ENCODE data around the gene TMED9.
"Not testable (repeated sequence)": the region's sequence is repeated elsewhere in the genome, so short reads cannot be mapped to it uniquely, and the experiment has no call there.

Gene TMED9

DNA sequence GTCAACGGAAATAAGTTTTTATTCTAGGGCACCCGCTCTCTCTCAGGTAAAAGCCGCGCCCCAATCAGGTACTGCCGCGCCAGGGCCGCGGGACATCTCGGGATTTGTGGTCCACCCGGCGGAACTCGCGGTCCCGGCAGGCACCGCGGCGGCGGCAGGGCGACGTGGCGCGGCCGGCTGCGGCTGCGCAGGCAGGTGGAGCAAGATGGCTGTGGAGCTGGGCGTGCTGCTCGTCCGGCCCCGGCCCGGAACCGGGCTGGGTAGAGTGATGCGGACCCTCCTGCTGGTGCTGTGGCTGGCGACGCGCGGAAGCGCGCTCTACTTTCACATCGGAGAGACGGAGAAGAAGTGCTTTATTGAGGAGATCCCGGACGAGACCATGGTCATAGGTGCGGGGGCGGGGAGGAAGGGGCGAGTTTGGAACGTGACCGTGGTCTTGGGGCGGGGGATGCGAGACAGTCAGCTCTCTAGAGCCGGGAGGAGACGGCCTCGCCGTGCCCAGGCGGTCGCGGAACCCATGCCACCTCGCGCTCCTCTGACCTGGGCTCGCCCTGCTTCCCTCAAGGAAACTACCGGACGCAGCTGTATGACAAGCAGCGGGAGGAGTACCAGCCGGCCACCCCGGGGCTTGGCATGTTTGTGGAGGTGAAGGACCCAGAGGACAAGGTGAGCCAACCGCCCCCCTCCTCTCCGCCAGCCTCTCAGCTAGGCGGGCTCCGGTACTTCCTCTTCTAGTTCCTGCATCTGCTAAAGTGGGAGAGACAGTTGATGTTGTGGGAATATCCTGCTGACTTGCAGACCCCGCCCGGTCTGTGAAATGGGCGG, at the start of gene TMED9:
TMED9 (plus strand) TSS at position 194 of the 825 bp plus-strand sequence; CDS start at position 206, 12 bp downstream.
- DNase-seq: peak; percentile 91

DNA sequence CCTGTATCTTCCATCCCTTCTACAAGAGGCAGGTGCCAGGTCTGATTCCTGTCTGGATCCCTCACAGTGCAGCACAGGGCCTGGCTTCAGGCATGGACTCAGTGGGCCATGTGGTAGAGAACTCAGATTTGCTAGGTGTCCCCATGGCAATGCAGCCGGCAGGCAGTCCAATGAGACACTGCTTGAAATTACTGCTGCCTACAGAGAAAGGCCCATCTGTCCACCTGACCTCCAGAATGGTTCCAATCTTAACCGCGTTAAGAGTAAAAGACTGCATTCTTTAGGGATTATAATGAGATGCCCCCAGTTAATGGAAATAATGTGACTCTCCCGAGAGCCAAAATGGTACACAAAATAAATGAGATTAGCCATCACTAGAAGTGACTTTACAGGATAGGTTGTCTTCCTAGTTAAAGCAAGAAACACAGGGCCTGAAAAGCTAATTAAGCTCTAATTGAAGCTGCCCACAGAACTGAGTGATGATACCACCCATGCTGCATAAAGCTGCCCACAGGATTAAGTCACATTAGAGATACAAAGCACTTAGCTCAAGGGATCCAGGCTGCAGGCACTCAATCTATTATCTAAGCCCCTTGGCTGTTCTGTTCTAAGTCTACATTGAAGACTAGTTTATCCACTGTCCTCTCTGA, 49.1 kb upstream of the TMED9 start:
- no peak for DNase-seq

DNA sequence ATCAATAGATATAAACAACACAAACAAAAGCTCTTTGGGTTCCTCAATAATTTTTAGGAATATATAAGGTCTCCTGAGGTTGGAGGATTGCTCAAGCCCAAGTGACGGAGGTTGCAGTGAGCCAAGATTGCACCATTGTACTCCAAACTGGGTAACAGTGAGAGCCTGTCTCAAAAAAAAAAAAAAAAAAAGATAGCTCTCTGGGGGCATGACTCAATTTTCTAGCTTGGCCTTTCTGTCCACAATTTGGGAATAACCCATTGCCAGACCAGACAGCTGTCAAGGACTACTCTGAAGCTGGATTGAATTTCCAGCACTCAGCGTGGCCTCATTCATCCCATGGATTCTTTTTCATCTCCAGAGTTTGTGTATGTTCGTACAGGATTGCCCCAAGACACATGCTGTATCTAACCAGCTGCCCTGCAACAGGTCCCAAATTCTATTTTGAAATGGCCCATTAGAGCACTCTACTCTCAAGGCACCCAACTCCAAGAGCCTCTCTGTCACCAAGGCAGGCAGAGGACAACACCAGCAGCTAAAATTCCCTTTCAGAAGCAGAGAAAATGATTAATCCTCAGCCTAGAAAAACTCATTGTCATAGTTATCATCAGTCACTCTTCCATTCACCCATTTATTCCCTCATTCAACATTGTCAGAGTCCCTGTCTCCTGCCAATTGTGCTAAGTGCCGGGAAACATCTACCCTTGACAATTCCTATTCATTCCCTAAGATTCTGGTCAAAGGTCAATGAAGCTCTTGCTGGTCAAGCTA, 46.3 kb upstream of the TMED9 start:
- no peak for DNase-seq

DNA sequence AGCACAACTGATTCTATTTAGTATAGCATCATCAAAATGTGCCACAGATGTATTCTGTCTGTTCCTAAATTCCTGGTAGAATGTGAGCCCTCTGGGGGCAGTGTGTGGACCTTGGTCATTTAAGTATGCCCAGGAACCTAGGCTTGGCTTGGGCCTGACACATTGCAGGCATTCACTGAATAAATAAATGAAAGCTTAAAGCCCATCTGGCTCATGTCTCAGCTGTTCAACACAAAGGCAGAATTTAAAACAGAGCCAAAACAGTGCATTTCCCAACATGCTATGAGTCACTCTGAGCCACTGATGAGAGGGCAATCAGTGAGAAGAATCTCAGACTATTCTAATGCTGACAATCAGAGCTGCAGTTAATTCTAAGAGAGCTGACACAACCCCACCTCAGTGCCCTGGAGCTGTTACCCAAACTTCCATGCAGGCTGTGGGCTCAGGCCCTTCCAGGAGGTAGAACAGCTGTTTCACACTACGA, 45.7 kb upstream of the TMED9 start:
- DNase-seq: no peak

DNA sequence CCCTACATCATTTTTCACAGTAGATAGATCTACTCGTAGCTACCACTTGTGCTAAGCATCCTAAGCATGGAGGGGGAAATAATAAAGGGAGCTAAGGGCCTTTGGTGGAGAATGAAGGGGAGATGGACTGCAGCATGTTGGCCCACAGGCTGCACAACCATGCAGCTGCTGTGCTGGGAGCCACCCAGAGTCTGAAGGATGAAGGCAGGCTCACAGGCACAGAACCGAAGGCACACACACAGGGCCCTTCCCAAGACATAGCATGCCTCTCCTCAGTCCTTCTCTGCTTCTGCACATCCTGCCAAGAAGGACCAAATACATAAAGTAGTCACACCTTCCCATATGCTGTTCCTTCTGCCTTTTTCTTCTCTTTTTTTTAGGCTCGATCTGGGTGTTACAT, 44.3 kb upstream of the TMED9 start:
- DNase-seq: no peak

DNA sequence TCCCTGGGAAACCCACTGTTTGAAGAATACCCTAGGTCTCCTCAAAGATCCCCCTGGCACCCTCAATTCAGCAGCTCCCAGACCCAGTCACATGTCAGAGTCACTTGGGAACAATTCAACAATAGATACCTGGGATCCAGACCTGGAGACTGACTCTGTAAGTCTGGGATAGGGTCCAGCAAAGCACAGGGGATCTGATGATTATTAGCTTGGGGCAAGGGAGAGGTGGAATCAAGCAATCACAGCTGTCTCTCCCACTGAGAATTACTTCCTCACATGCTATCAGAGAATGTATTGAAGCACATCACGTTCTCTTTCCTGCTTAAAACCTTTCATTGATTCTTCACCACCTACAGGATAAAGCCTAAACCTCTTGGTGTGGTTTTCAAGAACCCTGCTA, 43.5 kb upstream of the TMED9 start:
- DNase-seq: no peak

DNA sequence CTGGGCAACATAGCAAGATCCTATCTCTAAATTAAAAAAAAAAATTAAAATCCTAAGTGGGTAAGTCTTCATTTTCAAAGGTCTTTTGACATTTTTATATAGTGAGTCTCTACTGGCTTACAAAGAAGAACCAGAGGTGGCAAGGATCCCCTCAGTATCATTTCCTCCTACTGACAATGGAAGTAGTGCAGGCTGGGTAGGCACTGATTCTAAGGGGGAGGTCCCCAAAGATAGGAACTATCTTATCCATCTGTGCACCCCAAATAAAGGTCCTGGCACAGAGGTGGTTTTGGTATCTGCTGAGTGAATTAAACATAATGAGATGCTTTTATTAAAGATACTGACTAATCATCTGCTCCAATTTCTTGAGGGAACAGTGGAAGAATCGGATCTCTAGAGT, 41.9 kb upstream of the TMED9 start:
- DNase-seq: no peak

DNA sequence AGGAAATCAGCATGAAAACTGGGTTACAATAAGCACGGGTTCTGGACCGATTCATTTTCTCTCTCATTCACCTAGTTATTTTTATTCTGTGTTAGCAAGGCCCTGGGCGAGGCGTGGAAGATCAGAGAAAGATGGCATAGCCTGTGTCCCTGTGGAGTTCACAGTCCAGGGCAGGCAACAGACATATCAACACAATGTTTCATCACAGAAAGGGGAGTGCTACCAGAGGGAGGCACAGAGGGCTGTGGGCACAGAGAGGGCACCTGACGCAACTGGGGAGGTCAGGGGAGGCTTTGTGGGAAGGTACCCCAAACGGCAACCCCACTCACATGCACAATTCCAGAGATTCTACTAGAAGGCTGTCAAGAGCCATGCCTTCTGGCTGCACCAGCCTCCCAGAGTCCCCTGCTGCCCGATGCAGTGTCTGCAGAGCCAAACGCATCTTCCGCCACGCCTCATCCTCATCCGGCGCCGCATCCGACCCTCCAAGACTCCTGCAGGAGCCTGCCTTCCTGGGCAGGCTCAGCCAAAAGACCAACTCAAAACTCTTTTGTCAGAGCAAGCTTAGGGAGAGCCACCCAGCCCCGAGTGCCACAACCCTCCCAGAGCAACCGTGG, 39.1 kb upstream of the TMED9 start:
- no peak for DNase-seq

DNA sequence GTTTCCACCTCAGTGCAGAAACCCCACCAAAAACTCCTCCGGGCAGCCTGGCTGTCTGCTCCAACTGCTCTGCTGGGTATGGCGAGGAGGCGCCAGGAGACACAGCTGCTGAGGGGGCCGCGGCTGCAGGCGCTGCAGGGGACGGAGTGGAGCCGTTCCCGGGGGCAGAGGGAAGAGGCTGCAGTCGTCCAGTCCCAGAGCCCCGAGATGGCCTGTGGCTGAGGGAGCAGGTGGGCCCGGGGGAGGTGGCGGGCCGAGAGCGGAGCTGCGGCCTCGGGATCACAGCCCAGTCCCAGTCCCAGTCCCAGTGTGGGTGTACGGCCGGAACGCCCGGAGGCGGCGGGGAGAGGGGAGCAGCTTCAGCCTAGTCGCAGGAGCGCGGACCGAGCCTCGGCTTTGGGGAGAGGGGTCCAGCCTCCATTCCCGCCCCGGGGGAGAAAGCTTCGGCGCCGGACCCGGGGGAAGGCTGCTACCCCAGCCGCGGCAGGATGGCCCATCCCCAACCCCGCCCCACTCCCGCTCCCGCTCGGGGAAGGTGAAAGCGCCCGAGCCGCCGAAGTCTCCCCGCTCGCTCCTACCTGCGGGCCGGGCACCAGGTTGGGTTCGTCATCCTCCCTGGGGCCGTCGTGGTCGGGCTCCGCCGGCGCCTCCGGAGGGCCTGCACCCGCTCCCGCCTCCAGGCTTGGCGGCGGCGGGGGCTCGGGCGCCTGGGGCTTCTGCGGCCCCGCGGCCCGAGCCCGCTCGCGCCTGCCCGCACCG, 38.2 kb upstream of the TMED9 start:
- peak; percentile 57 for DNase-seq

DNA sequence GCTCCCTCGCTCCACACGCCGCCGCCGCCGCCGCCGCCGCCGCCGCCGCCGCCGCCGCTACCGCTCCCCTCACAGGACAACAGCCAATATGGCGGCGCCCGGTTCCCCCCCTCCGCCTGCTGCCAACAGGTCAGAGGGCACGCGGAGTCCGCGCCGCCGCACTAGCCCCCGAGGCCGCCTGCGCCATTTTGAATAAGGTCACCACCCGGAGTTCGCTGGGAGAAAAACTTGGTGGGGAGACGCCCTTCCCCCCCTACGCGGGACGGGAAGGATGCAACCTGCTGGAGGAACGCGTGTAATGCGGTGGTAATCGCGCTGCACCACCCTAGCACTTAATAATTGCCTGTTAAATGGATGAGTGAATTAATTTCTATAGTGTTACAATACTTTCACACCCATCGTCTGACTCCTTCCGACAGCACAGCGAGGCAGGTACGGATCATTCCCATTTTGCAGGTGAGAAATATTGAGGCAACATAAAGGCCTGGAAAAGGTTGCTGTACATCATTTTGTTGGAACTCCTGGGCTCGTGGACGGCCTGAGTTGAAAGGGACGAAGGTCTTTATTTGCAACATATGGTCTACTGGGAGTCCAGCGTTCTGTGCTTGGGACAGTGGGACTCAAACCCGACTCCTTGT, 37.4 kb upstream of the TMED9 start, which contains the start of gene FAM193B:
FAM193B (minus strand) TSS at position 90 of the 638 bp plus-strand sequence. CDS start 105 bp downstream, outside the sequence.
- peak; percentile 97 for DNase-seq

DNA sequence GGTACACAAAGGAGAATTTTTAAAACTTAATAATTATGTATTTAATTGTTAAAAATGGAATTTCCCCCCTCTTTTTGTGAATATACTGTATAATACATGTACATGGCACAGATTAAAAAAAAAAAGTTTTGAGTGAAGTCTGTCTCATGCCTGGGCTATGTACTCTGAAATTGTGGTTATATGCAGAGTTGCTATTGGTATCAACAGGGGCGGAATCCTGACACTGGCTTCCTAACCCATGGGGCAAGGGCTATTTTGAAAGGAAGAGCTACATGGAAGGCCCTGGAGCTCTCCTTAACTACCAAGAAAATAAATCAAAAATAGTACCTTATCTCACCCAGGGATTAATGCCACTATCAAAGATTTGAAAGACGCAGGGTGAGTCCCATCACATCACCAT, 36.8 kb upstream of the TMED9 start:
- no peak for DNase-seq

DNA sequence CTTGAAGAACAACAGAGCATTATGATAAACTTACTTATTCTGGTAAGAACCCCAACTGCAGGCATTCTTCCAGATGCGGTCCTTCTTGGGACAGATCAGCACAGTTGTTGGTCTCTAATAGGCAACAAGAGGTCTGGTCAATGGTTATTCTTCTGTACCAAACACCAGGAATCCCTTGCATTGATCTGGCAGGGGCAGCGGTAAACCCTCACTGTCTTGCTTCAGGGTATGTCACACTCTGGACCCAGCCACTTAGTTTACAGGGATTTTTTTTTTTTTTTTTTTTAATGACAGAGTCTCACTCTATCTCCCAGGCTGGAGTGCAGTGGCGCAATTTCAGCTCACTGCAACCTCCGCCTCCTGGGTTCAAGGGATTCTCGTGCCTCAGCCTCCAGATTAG, 36.3 kb upstream of the TMED9 start:
- no peak for DNase-seq

DNA sequence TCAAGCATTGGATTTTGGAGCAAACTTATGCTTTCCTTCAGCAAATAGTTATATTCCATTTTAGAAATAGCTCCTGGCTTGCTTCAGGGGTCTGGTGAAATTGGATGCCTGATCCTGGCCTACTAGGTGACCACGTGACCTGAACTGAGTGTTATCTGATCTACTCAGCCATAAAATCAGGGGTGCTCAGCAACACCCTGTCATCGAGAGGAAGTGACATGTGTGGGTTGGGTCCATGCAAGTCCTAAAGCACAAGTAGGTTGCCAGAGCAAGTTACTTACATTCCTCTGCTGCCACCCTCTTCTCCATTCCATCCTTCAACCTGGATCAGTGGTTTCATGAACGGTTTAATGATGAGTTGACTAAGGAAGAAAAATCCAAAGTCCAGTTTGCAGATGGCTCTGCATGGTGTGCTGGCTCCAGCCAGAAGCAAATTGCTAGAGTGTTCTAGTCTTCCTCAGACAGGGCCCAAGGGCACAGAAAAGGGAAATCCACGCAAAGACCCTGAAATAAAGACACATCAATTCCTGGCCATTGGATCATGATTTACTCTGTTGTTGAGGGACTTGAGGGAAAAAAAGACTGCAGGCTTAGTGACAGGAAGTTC, 34.9 kb upstream of the TMED9 start:
- peak; percentile 23 for DNase-seq

DNA sequence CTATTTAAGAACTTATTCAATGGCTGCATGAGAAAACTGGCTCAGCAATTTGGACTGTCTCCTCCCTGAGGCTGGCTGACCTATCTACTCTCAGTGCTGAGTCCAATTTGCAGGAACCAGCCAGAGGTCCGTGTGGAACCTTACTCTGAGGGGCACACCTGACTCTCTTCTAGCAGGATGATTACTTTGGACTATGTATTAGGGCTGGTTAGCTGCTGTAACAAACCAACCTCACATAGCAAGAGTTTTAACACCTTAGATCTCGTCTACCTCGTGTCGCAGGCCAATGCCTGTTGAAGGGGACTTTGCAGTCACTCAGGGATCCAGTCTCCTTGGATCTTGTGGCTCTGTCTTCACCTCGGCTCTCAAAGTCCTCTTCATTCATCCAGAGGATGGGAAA, 34.2 kb upstream of the TMED9 start:
- no peak for DNase-seq

DNA sequence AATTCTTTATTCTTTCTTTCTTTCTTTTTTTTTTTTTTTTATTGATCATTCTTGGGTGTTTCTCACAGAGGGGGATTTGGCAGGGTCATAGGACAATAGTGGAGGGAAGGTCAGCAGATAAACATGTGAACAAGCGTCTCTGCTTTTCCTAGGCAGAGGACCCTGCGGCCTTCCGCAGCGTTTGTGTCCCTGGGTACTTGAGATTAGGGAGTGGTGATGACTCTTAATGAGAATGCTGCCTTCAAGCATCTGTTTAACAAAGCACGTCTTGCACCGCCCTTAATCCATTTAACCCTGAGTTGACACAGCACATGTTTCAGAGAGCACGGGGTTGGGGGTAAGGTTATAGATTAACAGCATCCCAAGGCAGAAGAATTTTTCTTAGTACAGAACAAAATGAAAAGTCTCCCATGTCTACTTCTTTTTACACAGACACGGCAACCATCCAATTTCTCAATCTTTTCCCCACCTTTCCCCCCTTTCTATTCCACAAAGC, 32.5 kb upstream of the TMED9 start:
- not testable (repeated sequence) for DNase-seq

DNA sequence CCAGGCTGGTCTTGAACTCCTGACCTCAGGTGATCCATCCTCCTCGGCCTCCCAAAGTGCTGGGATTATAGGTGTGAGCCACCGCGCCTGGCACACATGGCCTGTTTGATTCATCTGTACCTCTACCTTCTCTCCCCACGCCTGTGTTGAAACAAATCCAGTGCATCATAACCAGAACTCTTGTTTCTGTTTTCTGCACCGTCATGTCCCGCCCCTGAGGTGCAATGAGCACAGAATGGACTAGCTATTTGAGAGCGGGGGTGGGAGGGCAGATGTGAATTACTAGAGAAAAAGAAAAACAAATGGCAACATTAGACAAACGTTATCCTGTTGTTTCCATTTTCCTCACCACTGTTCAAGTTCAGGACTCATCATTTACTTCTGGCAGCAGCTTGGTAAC, 27.0 kb upstream of the TMED9 start:
- DNase-seq: no peak

DNA sequence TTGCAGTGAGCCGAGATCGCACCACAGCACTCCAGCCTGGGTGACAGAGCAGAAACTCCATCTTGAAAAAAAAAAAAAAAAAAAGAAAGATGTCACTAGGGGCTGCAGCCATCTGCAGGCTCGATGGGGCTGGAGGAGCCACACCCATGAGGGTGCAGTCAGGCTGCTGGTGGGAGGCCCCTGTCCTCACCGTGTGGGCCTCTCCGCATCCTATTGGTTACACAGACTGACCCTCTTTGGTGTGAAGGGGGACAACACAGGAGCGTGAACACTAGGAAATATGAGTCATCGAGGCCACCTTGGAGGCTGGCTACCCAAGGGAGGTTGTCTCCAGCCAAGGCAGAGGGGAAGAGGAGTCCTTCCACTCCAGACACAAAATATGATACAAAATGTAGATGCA, 23.7 kb upstream of the TMED9 start:
- DNase-seq: no peak

DNA sequence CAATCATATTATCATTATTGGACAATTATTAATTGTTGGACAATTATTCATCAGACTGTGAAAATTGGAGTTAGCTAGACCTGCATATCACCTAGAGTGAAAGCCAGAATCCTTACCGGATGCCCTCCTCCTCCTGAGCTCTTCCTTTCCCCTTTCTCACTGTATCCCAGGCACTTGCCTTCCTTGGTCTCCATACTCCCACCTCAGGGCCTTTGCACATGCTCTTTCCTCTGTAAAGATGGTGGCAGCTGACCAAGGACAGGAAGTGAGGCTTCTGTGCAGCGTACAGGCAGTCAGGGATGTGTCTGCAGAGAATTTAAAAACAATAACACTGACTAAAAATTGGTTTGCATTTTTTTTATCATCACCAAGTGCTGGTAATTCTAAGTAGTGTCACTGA, 22.1 kb upstream of the TMED9 start:
- DNase-seq: no peak

DNA sequence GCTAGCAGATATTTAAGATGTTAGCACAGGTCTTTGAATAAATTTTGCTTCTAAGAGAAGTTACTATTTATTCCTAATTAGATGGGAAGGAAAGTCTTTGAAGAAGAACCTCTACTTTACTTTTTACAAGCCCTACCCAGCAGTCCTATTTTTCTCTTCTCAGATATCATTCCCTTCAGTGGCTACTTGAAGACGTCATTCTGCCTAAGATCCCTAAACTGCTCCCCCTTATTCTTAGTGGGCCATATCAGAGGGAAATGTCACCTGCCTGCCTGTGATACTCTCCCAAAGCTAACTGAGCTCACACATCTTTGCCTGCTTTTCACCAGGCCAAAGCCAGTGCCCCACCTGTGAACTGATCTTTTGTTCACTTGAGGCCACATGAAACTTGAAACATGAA, 16.5 kb upstream of the TMED9 start:
- DNase-seq: no peak

DNA sequence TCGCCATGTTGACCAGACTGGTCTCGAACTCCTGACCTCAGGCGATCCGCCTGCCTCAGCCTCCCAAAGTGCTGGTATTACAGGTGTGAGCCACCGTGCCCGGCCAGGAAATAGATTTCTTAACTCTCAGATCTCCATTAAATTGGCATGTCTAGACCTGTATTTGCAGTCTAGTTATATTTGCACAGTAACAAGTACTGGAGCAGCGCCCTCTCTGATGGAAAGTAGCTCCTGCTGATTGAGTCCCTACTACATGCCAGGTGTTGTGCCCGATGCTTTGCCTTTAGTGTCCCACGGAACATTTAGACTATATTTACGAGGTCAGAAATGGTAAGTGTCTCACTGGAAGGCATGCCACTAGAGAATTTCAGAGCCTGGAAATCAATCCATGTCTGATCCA, 15.8 kb upstream of the TMED9 start:
- no peak for DNase-seq

DNA sequence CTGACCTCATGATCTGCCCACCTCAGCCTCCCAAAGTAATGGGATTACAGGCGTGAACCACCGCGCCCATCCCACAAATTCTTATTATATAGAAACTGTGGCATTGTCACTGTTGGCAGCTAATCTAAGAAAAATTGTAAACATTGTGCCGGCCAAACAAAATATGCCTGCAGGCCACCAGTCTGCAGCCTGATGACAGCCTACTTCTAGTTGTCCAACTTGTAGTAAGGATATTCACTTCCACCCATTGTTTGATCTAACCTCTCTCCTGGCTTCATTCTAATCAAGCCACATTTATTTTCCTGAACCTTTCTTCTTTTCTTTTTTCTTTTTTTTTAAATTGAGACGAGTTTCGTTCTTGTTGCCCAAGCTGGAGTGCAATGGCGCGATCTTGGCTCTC, 13.7 kb upstream of the TMED9 start:
- no peak for DNase-seq

Data from CD4-positive, alpha-beta T cell treated with Interleukin-6 for 4 hours (primary cell).